COR-L47 (cell line): ENCODE results near the gene FSTL4.

Experiments
- DNase-seq: peaks from one replicate; lab custom pipeline; 2025; lab: John Stamatoyannopoulos, UW

Gene FSTL4

DNA sequence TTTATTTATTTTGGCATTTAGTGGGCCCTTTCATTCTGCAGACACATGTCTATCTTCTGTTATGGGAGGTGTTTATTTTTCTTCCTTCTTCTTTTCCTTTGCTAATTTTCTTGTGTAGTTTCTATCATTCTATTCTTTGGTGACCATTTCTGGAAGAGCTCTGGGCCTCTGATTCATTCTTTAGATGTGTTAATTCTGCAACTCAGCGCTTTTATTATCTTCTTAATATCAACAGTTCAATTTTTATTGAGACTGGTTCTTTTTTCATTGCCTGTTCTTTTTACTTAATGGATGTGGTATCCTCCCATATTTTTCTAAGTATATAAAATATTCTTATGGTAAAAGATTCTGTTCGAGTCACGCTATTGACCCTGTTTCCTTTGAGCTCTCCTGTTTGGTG lies 448.5 kb downstream of the FSTL4 start:
- no peak for DNase-seq

- DNase-seq, result no peak
Measured at GRCh38 chr5:133159543-133159942, 452.8 kb downstream of the FSTL4 start.

- DNase-seq, result no peak
Measured at GRCh38 chr5:133155326-133155969, 456.9 kb downstream of the FSTL4 start.

GRCh38 chr5:133154274-133155075 lies 457.9 kb downstream of the FSTL4 start:
- no peak for DNase-seq

DNA sequence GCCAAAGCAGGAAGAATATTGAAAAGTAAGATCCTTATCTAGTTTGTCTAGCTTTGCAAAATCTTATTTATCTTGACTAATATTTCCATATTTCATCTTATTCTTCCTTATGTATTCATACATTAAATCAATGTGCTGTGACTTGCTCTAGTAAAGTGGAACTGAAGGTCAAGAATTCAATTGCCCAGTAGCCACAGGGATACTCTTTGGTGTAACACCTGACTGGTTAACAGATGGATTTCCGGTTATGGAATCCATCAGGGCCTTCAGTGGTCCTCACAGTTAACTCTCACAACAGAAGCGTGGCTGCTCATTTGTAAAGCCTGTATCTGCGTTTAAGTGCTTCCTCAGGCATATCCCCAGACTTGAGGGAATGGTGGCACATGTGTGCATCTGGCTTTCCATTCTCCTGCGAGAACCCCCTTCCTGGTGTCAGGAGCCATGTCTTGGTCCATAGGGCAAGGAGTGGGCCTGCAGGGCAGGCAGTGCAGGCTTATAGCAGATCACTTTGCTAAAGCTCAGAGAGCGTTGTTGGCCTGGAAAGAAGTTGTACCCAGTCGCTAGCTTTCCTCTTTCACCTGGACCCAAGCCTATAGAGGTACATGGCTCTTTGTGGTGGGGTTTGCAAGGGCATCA lies 461.3 kb downstream of the FSTL4 start:
- DNase-seq, result no peak

GRCh38 chr5:133149345-133149744 lies 463.0 kb downstream of the FSTL4 start:
- DNase-seq, result peak; percentile 37

GRCh38 chr5:133147815-133148567 lies 464.4 kb downstream of the FSTL4 start:
- DNase-seq, result no peak

GRCh38 chr5:133147411-133147810 lies 464.9 kb downstream of the FSTL4 start:
- DNase-seq, result no peak
